Progenitor cell of endocrine pancreas (in vitro differentiated cells): ENCODE results near the gene MRPL55. TPM values are rescaled to one million over a fixed set of nuclear protein-coding genes. Genes with fewer than 3 reads are reported as not detected.

Experiments
- DNase-seq: peaks from one replicate; pipeline ENCODE4 v3.0.0; 2021; ENCODE audit warnings: low spot score; ENCODE audit not compliant: unreplicated experiment
- H3K27ac Mint-ChIP-seq: 2 replicates; pipeline ENCODE4 v1.8.0; 2021; ENCODE audit warnings: mild to moderate bottlenecking, moderate library complexity, mixed read lengths
- H3K27me3 Mint-ChIP-seq: 2 replicates; pipeline ENCODE4 v1.8.0; 2021; ENCODE audit warnings: mixed read lengths
- H3K36me3 Mint-ChIP-seq: 2 replicates; pipeline ENCODE4 v1.8.0; 2022; ENCODE audit warnings: mixed read lengths; ENCODE audit not compliant: insufficient read depth
- H3K4me1 Mint-ChIP-seq: 2 replicates; pipeline ENCODE4 v1.8.0; 2021; ENCODE audit warnings: low read depth, mixed read lengths
- H3K4me3 Mint-ChIP-seq: 2 replicates; pipeline ENCODE4 v1.8.0; 2021; ENCODE audit warnings: low read depth, mild to moderate bottlenecking, moderate library complexity, mixed read lengths
- H3K9me3 Mint-ChIP-seq: 2 replicates; pipeline ENCODE4 v1.8.0; 2021; ENCODE audit warnings: low read depth, mixed read lengths
- total RNA-seq: library from RNA; stranded (reverse); gene quantifications from 2 replicates; pipeline ENCODE4 v1.2.1, GENCODE V29; 2021
- TF ChIP-seq, protein P1 (sequence below): fragments of 200-600 bp; sonication (generic); IDR thresholded peaks from one replicate; pipeline ENCODE4 v1.5.0; 2021; ENCODE audit warnings: antibody characterized with exemption, mild to moderate bottlenecking; ENCODE audit not compliant: unreplicated experiment

The MRPL55 gene
- total RNA-seq, 1 donor from 2014 or later, result 50.3 TPM

DNA sequence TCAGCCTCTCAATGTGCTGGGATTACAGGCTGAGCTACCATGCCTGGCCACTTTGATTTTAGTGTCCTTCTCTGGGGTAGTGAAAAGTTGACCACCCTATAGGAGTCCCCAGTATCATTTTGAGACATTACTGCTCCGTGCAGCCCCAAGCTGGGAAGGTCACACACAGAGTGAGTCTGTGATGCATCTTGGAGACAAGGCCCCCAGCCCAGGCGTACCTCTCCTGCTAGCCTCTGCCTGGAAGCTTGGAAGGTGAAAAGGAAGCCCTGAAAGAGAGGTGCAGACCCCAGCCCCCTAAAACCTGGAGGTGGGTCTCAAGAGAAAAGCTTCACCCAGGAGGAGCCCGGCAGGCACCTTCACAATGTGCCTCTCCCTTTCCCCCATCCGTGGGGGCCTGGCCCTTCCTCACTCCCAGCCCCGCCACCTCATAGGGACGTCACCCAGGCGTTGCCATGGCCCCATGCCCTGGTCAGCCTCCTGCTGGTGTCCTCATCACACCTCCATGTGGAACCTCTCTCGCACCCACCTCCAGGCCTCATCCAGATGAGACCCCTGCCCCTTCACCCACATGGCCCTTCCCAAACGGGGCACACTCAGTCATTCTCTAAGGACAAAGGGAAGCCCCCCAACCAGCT, 32.2 kb downstream of the MRPL55 start:
- peaks cover 1% of the 10 kb centered on the region for H3K4me1 Mint-ChIP-seq

DNA sequence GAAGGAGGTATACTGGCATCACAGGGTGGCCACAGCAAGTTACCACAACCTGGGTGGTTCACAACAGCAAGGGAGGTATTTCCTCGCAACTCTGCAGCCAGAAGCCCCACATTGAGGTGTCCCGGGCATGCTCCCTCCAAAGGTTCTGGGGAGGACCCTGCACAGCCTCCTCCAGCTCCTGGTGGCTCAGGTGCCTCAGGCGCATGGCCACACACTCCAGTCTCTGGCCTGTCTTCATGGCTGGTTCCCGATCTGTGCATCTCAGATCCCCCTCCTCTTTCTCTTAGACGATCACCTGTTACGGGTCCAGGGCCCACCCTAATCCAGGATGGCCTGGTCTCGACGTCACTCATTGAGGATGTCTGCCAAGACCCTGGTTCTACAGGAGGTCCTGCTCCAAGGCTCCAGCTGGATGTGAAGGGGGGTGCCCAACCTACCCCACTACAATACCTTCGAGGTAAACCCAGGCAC, 33.3 kb downstream of the MRPL55 start:
- no peak for DNase-seq
- no peaks in the 10 kb centered on the region for H3K36me3 Mint-ChIP-seq
- TF ChIP-seq, protein P1, sequence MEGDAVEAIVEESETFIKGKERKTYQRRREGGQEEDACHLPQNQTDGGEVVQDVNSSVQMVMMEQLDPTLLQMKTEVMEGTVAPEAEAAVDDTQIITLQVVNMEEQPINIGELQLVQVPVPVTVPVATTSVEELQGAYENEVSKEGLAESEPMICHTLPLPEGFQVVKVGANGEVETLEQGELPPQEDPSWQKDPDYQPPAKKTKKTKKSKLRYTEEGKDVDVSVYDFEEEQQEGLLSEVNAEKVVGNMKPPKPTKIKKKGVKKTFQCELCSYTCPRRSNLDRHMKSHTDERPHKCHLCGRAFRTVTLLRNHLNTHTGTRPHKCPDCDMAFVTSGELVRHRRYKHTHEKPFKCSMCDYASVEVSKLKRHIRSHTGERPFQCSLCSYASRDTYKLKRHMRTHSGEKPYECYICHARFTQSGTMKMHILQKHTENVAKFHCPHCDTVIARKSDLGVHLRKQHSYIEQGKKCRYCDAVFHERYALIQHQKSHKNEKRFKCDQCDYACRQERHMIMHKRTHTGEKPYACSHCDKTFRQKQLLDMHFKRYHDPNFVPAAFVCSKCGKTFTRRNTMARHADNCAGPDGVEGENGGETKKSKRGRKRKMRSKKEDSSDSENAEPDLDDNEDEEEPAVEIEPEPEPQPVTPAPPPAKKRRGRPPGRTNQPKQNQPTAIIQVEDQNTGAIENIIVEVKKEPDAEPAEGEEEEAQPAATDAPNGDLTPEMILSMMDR, result no peak
- no peaks in the 10 kb centered on the region for H3K4me1 Mint-ChIP-seq
- peaks cover 27% of the 10 kb centered on the region for H3K27me3 Mint-ChIP-seq
- no peaks in the 10 kb centered on the region for H3K9me3 Mint-ChIP-seq
- H3K4me3 Mint-ChIP-seq, result no peak overlapping the region
- H3K27ac Mint-ChIP-seq, result no peak overlapping the region

More for the DNA sequence above, 32.2 kb downstream of the MRPL55 start:
- Mint-ChIP-seq H3K27ac (no peak overlapping the region), H3K36me3 (no peaks in the 10 kb centered on the region), H3K4me3 (no peak overlapping the region), H3K9me3 (no peaks in the 10 kb centered on the region), H3K27me3 (peaks cover 22% of the 10 kb centered on the region)
- no peak for DNase-seq
- TF ChIP-seq, protein P1, result no peak

DNA sequence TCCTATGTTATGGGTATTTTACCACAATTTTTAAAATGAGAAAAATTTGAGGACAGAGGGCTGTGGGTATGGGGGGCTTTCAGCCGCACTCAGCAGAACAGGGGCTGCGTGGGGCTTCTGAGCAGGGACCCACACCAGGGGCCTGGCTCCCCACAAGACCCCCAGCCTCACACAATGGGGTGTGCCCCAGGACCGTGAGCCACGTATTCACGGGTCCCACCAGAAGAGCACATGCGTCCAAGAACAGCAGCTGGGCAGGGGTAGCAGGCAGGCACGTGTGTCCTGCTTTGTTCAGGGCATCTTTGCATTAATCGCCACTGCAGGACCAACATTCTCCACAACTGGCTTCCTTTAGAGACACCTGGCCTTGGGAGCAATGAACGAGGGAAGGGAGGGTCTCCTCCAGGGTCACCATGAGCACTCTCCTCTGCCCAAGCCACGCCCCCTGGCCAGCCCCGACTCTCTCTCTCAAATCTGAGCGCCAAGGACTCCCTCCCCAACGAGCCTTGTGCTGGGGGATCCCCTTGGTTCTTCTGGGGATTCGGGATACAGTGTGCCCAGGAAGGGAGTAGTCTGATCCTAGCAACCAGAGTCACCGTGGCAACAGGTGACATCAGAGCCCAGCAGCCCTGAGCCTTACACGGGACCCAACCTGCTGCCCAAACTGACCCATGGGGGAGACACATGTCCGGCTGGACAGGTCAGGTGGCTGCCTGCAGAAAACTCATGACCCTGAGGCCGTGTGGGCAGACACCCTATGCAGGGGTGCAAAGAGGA, 34.0 kb downstream of the MRPL55 start:
- no peak overlapping the region for H3K4me3 Mint-ChIP-seq
- H3K27me3 Mint-ChIP-seq, result peaks cover 29% of the 10 kb centered on the region
- no peak for DNase-seq
- H3K4me1 Mint-ChIP-seq, result no peaks in the 10 kb centered on the region
- no peaks in the 10 kb centered on the region for H3K36me3 Mint-ChIP-seq
- TF ChIP-seq, protein P1, result no peak
- no peaks in the 10 kb centered on the region for H3K9me3 Mint-ChIP-seq
- no peak overlapping the region for H3K27ac Mint-ChIP-seq

DNA sequence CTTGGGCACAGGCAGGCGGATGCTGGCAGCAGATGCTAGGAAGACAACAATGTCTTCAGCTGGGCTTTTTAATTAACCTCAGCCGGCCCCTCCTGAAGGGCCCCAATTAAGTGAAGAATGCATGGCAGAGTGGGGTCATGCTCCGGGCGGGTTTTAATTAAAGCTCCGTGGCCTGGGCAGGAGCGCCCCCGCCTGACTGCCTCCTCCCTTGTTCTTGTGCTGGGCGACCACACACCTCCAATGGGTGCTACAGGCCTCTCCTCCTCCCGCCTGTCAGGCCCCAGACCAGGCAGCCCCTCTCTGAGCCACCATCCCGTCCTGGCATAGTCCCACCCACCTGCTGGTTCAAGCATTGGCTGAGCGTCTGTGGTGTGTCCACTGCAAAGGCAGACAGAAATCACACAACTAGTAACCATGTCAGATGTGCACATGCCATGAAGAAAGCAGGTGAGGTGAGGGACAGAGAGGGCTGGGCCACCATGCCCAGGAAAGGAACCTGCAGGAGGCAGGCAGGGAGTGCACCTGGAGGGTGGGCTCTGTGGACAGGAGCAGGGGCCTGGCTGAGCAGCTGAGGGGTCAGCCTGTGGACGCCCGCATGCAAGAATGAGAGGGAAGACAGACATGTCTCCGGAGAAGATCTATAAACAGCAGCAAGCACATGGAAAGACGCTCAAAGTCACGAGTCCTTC, 35.1 kb downstream of the MRPL55 start:
- no peaks in the 10 kb centered on the region for H3K9me3 Mint-ChIP-seq
- no peak overlapping the region for H3K27ac Mint-ChIP-seq
- no peak overlapping the region for H3K4me3 Mint-ChIP-seq
- no peak for DNase-seq
- no peaks in the 10 kb centered on the region for H3K4me1 Mint-ChIP-seq
- H3K27me3 Mint-ChIP-seq, result peaks cover 32% of the 10 kb centered on the region
- TF ChIP-seq, protein P1, result no peak
- H3K36me3 Mint-ChIP-seq, result no peaks in the 10 kb centered on the region

DNA sequence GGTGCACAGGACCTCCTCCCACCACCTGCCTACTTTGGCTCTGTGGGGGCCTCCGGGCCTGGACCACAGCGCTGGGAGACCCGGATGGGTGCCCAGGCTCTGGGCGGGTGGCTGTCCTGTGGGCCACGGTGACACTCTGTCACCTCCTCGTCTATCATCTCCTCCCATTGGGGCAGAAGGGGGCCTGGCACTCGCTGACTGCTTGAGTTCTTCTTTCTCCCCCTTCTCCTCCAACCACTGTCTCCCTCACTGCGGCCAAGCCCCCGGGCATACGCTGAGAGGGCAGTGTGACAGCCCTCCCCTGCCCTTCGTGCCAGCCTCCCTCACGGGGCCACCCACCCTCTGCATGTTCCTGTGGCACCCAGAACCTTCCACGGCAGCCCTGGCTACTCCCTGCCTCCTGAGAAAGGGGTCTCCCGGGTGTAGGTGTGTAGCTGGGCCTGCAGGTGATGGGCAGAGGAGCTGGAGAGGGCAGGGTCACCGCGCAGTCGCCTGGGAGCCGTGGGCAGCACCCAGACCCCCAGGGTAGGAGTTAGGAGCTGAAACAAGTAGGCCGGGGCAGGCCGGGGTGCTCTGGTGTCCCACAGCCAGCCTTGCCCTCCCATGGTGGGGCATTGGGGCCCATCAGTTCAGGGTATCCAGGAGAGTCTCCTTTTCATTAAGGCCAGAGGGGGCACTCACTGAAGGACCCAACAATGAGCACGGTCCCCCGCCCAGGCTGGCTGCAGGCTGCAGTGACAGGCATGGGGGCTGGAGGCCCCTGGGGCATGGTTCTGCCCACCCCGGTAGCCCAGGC, 35.8 kb downstream of the MRPL55 start:
- H3K9me3 Mint-ChIP-seq, result no peaks in the 10 kb centered on the region
- H3K4me1 Mint-ChIP-seq, result no peaks in the 10 kb centered on the region
- TF ChIP-seq, protein P1, result no peak
- peaks cover 32% of the 10 kb centered on the region for H3K27me3 Mint-ChIP-seq
- no peaks in the 10 kb centered on the region for H3K36me3 Mint-ChIP-seq
- no peak overlapping the region for H3K27ac Mint-ChIP-seq
- DNase-seq, result no peak
- H3K4me3 Mint-ChIP-seq, result no peak overlapping the region
